Loucy (cell line): ENCODE results near the gene MTCH1.

Experiments
- H2AFZ ChIP-seq: fragments of 200-600 bp; sonication (generic); 2 replicates; pipeline ENCODE4 v1.6.0; 2016; ENCODE audit warnings: antibody characterized with exemption, mild to moderate bottlenecking, low read length, moderate library complexity
- H3F3A ChIP-seq: fragments of 200-600 bp; 2 replicates; pipeline ENCODE4 v1.6.0; 2016; ENCODE audit warnings: antibody characterized with exemption, low read depth, mild to moderate bottlenecking
- H3K27me3 ChIP-seq: fragments of 200-600 bp; sonication (generic); 2 replicates; pipeline ENCODE4 v1.6.1; 2014; ENCODE audit warnings: low read length, mild to moderate bottlenecking; ENCODE audit not compliant: insufficient read depth, poor library complexity, severe bottlenecking
- H3K36me3 ChIP-seq: fragments of 200-600 bp; sonication (generic); 2 replicates; pipeline ENCODE4 v1.6.1; 2016; ENCODE audit warnings: low read length; ENCODE audit not compliant: insufficient read depth
- H3K4me1 ChIP-seq: fragments of 200-600 bp; sonication (generic); 2 replicates; pipeline ENCODE4 v1.5.1; 2014; ENCODE audit warnings: low read length, mild to moderate bottlenecking; ENCODE audit not compliant: insufficient read depth, poor library complexity, severe bottlenecking
- H3K4me2 ChIP-seq: fragments of 200-600 bp; sonication (generic); 2 replicates; pipeline ENCODE4 v1.6.0; 2014; ENCODE audit warnings: antibody characterized with exemption, low read length, low read depth, mild to moderate bottlenecking; ENCODE audit not compliant: poor library complexity, severe bottlenecking
- H3K4me3 ChIP-seq: fragments of 200-600 bp; sonication (generic); 2 replicates; pipeline ENCODE4 v1.5.1; 2014; ENCODE audit warnings: low read length, mild to moderate bottlenecking, mixed read lengths; ENCODE audit not compliant: poor library complexity, severe bottlenecking
- H3K79me2 ChIP-seq: fragments of 200-600 bp; sonication (generic); 2 replicates; pipeline ENCODE4 v1.6.1; 2014; ENCODE audit warnings: low read length; ENCODE audit not compliant: insufficient read depth
- H3K9ac ChIP-seq: fragments of 200-600 bp; sonication (generic); 2 replicates; pipeline ENCODE4 v1.6.0; 2014; ENCODE audit warnings: mild to moderate bottlenecking, low read depth, low read length, moderate library complexity; ENCODE audit not compliant: poor library complexity, severe bottlenecking
- H3K9me2 ChIP-seq: fragments of 200-600 bp; sonication (generic); replicated peaks from 2 replicates; pipeline ENCODE4 v1.6.1; 2016; ENCODE audit warnings: low read depth, low read length, mixed read lengths
- H3K9me3 ChIP-seq: fragments of 200-600 bp; sonication (generic); 2 replicates; pipeline ENCODE4 v1.6.1; 2014; ENCODE audit warnings: mild to moderate bottlenecking, antibody characterized with exemption, low read length, low read depth; ENCODE audit not compliant: insufficient read depth
- H4K20me1 ChIP-seq: fragments of 200-600 bp; sonication (generic); 2 replicates; pipeline ENCODE4 v1.6.0; 2014; ENCODE audit warnings: antibody characterized with exemption, low read length, mild to moderate bottlenecking; ENCODE audit not compliant: insufficient read depth, poor library complexity, severe bottlenecking
- CTCF ChIP-seq: fragments of 200-600 bp; sonication (generic); conservative IDR thresholded peaks from 2 replicates; pipeline ENCODE4 v1.5.1; 2014; ENCODE audit warnings: mild to moderate bottlenecking, antibody characterized with exemption, low read length
- EZH2phosphoT487 ChIP-seq: fragments of 200-600 bp; IDR thresholded peaks from 2 replicates; pipeline ENCODE4 v1.6.1; 2018; ENCODE audit warnings: antibody characterized with exemption, mild to moderate bottlenecking, moderate library complexity, borderline replicate concordance

MTCH1 gene

GRCh38 chr6:36975231-36976006 lies 10.6 kb downstream of the MTCH1 start:
- TF ChIP-seq EZH2phosphoT487, result no peak
- no peak for TF ChIP-seq CTCF
- Histone ChIP-seq H3K9ac (no peak overlapping the region), H4K20me1 (peaks cover 17% of the 10 kb centered on the region), H3K79me2 (peaks cover 35% of the 10 kb centered on the region), H3K36me3 (peaks cover 83% of the 10 kb centered on the region), H3K9me3 (no peaks in the 10 kb centered on the region), H3K9me2 (no peaks in the 10 kb centered on the region), H3K4me2 (no peak overlapping the region), H3K4me1 (peaks cover 8% of the 10 kb centered on the region), H3K27me3 (no peaks in the 10 kb centered on the region), H2AFZ (no peak overlapping the region), H3K4me3 (no peak overlapping the region), H3F3A (no peaks in the 10 kb centered on the region; the same call in 1 of the 2 replicates)

DNA sequence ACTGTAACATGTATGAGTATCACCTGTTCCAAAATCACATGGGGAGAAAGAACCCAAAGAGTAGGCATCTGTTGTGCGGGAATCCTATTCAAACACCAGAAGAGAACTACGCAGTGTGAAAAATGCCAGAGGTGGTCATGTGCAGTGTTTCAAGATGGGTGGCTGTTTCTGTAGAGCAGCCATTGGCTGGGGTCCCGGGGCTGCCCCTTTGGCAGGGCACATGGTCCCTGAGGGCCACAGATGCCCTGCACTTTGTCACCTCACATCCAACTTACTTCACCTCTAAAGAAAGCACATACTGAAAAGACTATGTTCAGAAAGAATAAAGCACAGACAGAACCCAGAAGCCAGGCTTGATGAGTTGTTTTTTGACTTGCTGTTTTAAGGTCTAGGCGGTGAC lies 12.3 kb downstream of the MTCH1 start:
- H3K27me3 ChIP-seq, result no peaks in the 10 kb centered on the region
- no peak overlapping the region for H3K4me3 ChIP-seq
- no peak overlapping the region for H3K4me2 ChIP-seq
- no peak overlapping the region for H3K9ac ChIP-seq
- H3K9me2 ChIP-seq, result no peaks in the 10 kb centered on the region
- peaks cover 18% of the 10 kb centered on the region for H3K79me2 ChIP-seq
- peaks cover 100% of the 10 kb centered on the region for H3K36me3 ChIP-seq
- no peaks in the 10 kb centered on the region for H4K20me1 ChIP-seq
- TF ChIP-seq EZH2phosphoT487, result no peak
- TF ChIP-seq CTCF, result no peak
- H2AFZ ChIP-seq, result no peak overlapping the region
- no peaks in the 10 kb centered on the region for H3K9me3 ChIP-seq
- H3F3A ChIP-seq, result no peaks in the 10 kb centered on the region
- peaks cover 1% of the 10 kb centered on the region for H3K4me1 ChIP-seq

- no peaks in the 10 kb centered on the region for H3K9me3 ChIP-seq
- H3K4me2 ChIP-seq, result no peak overlapping the region
- H3F3A ChIP-seq, result no peaks in the 10 kb centered on the region
- H3K9ac ChIP-seq, result no peak overlapping the region
- H3K4me1 ChIP-seq, result no peaks in the 10 kb centered on the region
- H3K36me3 ChIP-seq, result peaks cover 100% of the 10 kb centered on the region
- H3K79me2 ChIP-seq, result peaks cover 13% of the 10 kb centered on the region; the same call in 1 of the 2 replicates
- no peak overlapping the region for H3K4me3 ChIP-seq
- TF ChIP-seq CTCF, result no peak
- TF ChIP-seq EZH2phosphoT487, result no peak
- no peak overlapping the region for H2AFZ ChIP-seq
- H3K9me2 ChIP-seq, result no peaks in the 10 kb centered on the region
- no peaks in the 10 kb centered on the region for H3K27me3 ChIP-seq
- no peaks in the 10 kb centered on the region for H4K20me1 ChIP-seq
These were observed 12.8 kb downstream of the MTCH1 start for GRCh38 chr6:36973190-36973589.
